Coronary artery (tissue), 2 donors: ENCODE measurements around the gene SCNN1A.

Experiments
- DNase-seq: peaks from one replicate; pipeline ENCODE4 v3.0.0-alpha.2; 2017; ENCODE audit warnings: low spot score
- H3K27ac ChIP-seq, 2 donors: fragments of 200-600 bp; sonication (generic); one replicate each; pipeline ENCODE4 v1.5.1; 2016 to 2019
- H3K4me3 ChIP-seq: fragments of 200-600 bp; sonication (generic); 2 replicates; pipeline ENCODE4 v1.5.1; 2016; ENCODE audit warnings: mild to moderate bottlenecking, moderate library complexity
- TF ChIP-seq, protein P1 (sequence below): fragments of 200-600 bp; sonication (generic); IDR thresholded peaks from one replicate; pipeline ENCODE4 v1.5.1; 2019; ENCODE audit warnings: antibody characterized with exemption

The SCNN1A gene

GRCh38 chr12:6330999-6331714 is 44.2 kb downstream of the SCNN1A start:
- H3K27ac ChIP-seq, result peak overlapping the region; percentile 7 to 76
- TF ChIP-seq, protein P1, sequence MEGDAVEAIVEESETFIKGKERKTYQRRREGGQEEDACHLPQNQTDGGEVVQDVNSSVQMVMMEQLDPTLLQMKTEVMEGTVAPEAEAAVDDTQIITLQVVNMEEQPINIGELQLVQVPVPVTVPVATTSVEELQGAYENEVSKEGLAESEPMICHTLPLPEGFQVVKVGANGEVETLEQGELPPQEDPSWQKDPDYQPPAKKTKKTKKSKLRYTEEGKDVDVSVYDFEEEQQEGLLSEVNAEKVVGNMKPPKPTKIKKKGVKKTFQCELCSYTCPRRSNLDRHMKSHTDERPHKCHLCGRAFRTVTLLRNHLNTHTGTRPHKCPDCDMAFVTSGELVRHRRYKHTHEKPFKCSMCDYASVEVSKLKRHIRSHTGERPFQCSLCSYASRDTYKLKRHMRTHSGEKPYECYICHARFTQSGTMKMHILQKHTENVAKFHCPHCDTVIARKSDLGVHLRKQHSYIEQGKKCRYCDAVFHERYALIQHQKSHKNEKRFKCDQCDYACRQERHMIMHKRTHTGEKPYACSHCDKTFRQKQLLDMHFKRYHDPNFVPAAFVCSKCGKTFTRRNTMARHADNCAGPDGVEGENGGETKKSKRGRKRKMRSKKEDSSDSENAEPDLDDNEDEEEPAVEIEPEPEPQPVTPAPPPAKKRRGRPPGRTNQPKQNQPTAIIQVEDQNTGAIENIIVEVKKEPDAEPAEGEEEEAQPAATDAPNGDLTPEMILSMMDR, result no peak
- H3K4me3 ChIP-seq, result no peak overlapping the region
- no peak for DNase-seq

DNA sequence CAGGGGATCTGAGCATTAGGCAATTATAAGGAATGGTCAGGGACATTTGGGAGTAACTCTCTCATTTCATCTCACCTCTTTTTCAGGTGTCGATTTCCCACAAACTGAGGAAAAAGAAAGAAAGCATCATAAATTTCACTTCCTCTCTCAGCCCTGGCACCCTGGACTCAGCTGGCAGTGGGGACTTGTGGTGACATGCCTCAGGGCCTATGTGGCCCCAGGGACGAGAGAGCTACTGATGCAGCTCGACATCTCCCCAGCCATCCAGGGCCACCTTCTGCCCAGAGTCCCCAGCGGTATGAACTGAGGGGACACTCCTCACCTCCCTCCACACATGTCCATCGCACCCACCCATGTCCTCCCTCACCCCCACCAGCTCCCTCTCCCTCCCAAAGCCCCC is 45.2 kb downstream of the SCNN1A start:
- TF ChIP-seq, protein P1, result no peak
- Histone ChIP-seq H3K27ac (peak overlapping the region; percentile 7 to 76), H3K4me3 (no peak overlapping the region)
- no peak for DNase-seq

- TF ChIP-seq, protein P1, result no peak
- Histone ChIP-seq H3K27ac (peak overlapping the region in 1 of 2 donors; percentile 76), H3K4me3 (no peak overlapping the region)
- DNase-seq, result no peak
Measured at GRCh38 chr12:6329703-6330064, 45.7 kb downstream of the SCNN1A start.

GRCh38 chr12:6328945-6329702 is 46.2 kb downstream of the SCNN1A start:
- no peak overlapping the region for H3K4me3 ChIP-seq
- TF ChIP-seq, protein P1, result no peak
- peak overlapping the region in 1 of 2 donors; percentile 76 for H3K27ac ChIP-seq
- no peak for DNase-seq

DNA sequence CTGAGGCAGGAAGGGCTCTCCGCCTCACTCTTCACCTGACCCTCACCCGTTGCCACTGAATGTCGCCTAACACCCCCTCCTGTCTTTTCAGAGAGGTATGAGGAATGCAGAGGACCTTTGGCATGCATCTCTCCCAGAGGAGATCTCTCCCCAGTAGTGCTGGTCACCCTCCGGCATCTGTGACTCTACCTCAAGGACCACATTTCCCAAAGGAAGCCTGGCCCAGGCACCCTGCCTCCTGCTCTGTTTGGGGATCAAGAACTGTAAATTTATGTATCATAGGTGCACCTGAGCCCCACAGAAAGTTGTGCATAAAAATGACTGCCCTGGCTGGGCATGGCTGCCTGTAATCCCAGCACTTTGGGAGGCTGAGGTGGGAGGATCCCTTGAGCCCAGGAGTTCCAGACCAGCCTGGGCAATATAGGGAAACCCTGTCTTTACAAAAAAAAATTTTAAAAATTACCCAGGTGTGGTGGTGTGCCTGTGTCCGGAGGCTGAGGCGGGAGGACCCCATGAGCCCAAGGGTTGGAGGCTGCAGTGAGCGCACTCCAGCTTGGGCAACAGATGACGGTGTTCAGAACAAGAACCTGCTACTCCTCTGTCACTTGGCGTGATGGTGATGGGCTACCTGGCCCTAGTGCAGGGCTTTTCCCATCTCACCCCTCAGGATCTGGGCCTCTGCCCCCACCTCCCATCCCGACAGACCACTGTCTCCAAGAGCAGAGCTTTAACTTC is 47.2 kb downstream of the SCNN1A start:
- H3K4me3 ChIP-seq, result no peak overlapping the region
- TF ChIP-seq, protein P1, result no peak
- DNase-seq, result no peak
- H3K27ac ChIP-seq, result peak overlapping the region in 1 of 2 donors; percentile 80

DNA sequence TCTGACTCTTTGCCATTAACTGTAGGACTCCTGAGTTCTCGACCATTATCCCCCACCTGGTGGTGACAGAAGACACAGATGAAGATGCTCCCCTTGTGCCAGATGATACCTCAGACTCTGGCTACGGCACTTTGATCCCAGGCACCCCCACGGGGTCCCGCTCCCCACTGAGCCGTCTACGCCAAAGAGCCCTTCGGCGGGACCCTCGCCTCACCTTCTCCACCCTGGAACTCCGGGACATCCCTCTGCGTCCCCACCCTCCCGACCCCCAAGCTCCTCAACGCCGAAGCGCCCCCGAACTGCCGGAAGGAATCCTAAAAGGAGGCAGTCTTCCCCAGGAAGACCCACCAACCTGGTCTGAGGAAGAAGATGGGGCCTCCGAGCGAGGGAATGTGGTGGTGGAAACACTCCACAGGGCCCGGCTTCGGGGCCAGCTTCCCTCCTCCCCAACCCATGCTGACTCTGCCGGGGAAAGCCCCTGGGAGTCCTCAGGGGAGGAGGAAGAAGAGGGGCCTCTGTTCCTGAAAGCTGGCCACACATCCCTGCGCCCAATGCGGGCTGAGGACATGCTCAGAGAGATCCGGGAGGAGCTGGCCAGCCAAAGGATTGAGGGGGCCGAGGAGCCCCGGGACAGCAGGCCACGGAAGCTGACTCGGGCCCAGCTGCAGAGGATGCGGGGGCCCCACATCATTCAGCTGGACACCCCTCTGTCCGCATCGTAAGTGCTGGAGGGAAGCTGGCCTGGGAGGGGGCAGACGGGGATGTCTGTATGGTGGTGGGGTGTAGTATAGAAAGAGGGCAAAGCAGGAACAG is 47.9 kb downstream of the SCNN1A start:
- Histone ChIP-seq H3K27ac (peak overlapping the region in 1 of 2 donors; percentile 80), H3K4me3 (no peak overlapping the region)
- no peak for DNase-seq
- TF ChIP-seq, protein P1, result no peak
